Fibroblast of lung (primary cell): ENCODE measurements around the gene ATP10A. TPM values are rescaled to one million over a fixed set of nuclear protein-coding genes. Genes with fewer than 3 reads are reported as not detected.

ENCODE experiments used
- DNase-seq, 2 donors: peaks; one replicate each; pipeline versions ENCODE4 v3.0.0 to v3.0.0-alpha.2; 2010; ENCODE audit warnings: low read depth in 2 of 2
- H2AFZ ChIP-seq: 2 replicates; pipeline ENCODE4 v1.5.1; 2012; ENCODE audit warnings: low read length, control low read depth, inconsistent platforms
- H3K27ac ChIP-seq: 2 replicates; pipeline ENCODE4 v1.5.1; 2011; ENCODE audit warnings: low read length, control low read depth; ENCODE audit not compliant: insufficient read depth
- H3K27me3 ChIP-seq: 2 replicates; pipeline ENCODE4 v1.5.1; 2011; ENCODE audit warnings: mild to moderate bottlenecking, low read length; ENCODE audit not compliant: control insufficient read depth, insufficient read depth
- H3K36me3 ChIP-seq: 2 replicates; pipeline ENCODE4 v1.5.1; 2011; ENCODE audit warnings: low read length; ENCODE audit not compliant: control insufficient read depth, insufficient read depth
- H3K4me1 ChIP-seq: 2 replicates; pipeline ENCODE4 v1.5.1; 2011; ENCODE audit warnings: low read length; ENCODE audit not compliant: control insufficient read depth, insufficient read depth; ENCODE audit errors: extremely low read depth
- H3K4me2 ChIP-seq: 2 replicates; pipeline ENCODE4 v1.5.1; 2011; ENCODE audit warnings: low read length, control low read depth; ENCODE audit not compliant: insufficient read depth; ENCODE audit errors: extremely low read depth
- H3K4me3 ChIP-seq, 4 experiments: fragments of 200-600 bp in 1 of 4; sonication (generic) in 1 of 4; replicated peaks in 1 of 4; 2 replicates each; pipeline ENCODE4 v1.5.1; 2011 to 2016; ENCODE audit warnings: low read length in 4 of 4, low read depth in 3 of 4, mild to moderate bottlenecking in 3 of 4, control low read depth in 2 of 4, inconsistent platforms in 1 of 4, mixed read lengths in 1 of 4; ENCODE audit not compliant: insufficient read depth in 1 of 4; ENCODE audit errors: control extremely low read depth in 1 of 4
- H3K79me2 ChIP-seq: 2 replicates; pipeline ENCODE4 v1.5.1; 2012; ENCODE audit warnings: mild to moderate bottlenecking, low read length, inconsistent platforms; ENCODE audit not compliant: control insufficient read depth, insufficient read depth
- H3K9ac ChIP-seq: 2 replicates; pipeline ENCODE4 v1.5.1; 2011; ENCODE audit warnings: mild to moderate bottlenecking, low read length, control low read depth; ENCODE audit not compliant: insufficient read depth
- H3K9me3 ChIP-seq: 2 replicates; pipeline ENCODE4 v1.5.1; 2012; ENCODE audit warnings: low read depth, low read length; ENCODE audit not compliant: control insufficient read depth, insufficient read depth
- H4K20me1 ChIP-seq: 2 replicates; pipeline ENCODE4 v1.5.1; 2011; ENCODE audit warnings: low read length; ENCODE audit not compliant: control insufficient read depth, insufficient read depth; ENCODE audit errors: extremely low read depth
- CTCF ChIP-seq, 2 donors: IDR thresholded peaks in 1 of 2; conservative IDR thresholded peaks in 1 of 2; 1 replicate in 1 of 2; 2 replicates in 1 of 2; pipeline ENCODE4 v1.5.1; 2011 to 2012; ENCODE audit warnings: low read length in 2 of 2, control low read depth in 1 of 2, inconsistent platforms in 1 of 2, low read depth in 1 of 2, mild to moderate bottlenecking in 1 of 2
- EZH2 ChIP-seq: IDR thresholded peaks from 2 replicates; pipeline ENCODE4 v1.5.1; 2012; ENCODE audit warnings: low read length, control low read depth, mild to moderate bottlenecking; ENCODE audit errors: missing control alignments
- polyA plus RNA-seq, 2 donors: library from polyadenylated mRNA; depleted of rRNA in 1 of 2; stranded (reverse) in 1 of 2; unstranded in 1 of 2; fragments of >200 nt; gene quantifications; 2 replicates each; pipeline ENCODE4 v1.2.1, GENCODE V29; 2011 to 2012; ENCODE audit warnings: missing spikeins in 1 of 2
- total RNA-seq: library from RNA; depleted of rRNA; stranded (reverse); fragments of >200 nt; gene quantifications from 2 replicates; pipeline ENCODE4 v1.2.1, GENCODE V29; 2014

Gene ATP10A
- total and polyA plus RNA-seq, 2 donors (not counting 1 experiment from before 2014, with no cell fraction given): 12.7 to 13.8 TPM

GRCh38 chr15:25635191-25635590 is 227.9 kb downstream of the ATP10A start:
- H3K36me3 ChIP-seq: no peaks in the 10 kb centered on the region
- no peak overlapping the region for H3K9ac ChIP-seq
- no peak overlapping the region for H3K4me2 ChIP-seq
- H3K4me1 ChIP-seq: no peaks in the 10 kb centered on the region
- no peak overlapping the region for H2AFZ ChIP-seq
- no peaks in the 10 kb centered on the region for H4K20me1 ChIP-seq
- no peaks in the 10 kb centered on the region for H3K79me2 ChIP-seq
- H3K4me3 ChIP-seq: no peak overlapping the region
- H3K9me3 ChIP-seq: no peaks in the 10 kb centered on the region
- no peak for DNase-seq
- no peaks in the 10 kb centered on the region for H3K27me3 ChIP-seq
- TF ChIP-seq EZH2 (no peak), CTCF (conservative IDR thresholded peaks at IDR 0.05 in 1 of 2, IDR thresholded peaks at IDR 0.05 in 1 of 2; ENCODE audit: low read depth in 1 of 2, low read length in 2 of 2) (no peak)
- H3K27ac ChIP-seq: no peak overlapping the region

- Histone ChIP-seq H3K36me3 (no peaks in the 10 kb centered on the region), H3K4me2 (no peak overlapping the region), H3K79me2 (no peaks in the 10 kb centered on the region), H2AFZ (no peak overlapping the region), H3K9ac (no peak overlapping the region), H3K4me3 (no peak overlapping the region), H3K9me3 (no peaks in the 10 kb centered on the region), H3K27ac (no peak overlapping the region), H3K4me1 (no peaks in the 10 kb centered on the region), H3K27me3 (no peaks in the 10 kb centered on the region), H4K20me1 (no peaks in the 10 kb centered on the region)
- TF ChIP-seq CTCF (conservative IDR thresholded peaks at IDR 0.05 in 1 of 2, IDR thresholded peaks at IDR 0.05 in 1 of 2; ENCODE audit: low read depth in 1 of 2, low read length in 2 of 2) (no peak), EZH2 (no peak)
- no peak for DNase-seq
These were observed 229.3 kb downstream of the ATP10A start for GRCh38 chr15:25633862-25634261.

- Histone ChIP-seq H3K4me3 (no peak overlapping the region), H2AFZ (no peak overlapping the region), H3K4me2 (no peak overlapping the region), H3K27me3 (no peaks in the 10 kb centered on the region), H3K79me2 (no peaks in the 10 kb centered on the region), H3K4me1 (no peaks in the 10 kb centered on the region), H3K9me3 (no peaks in the 10 kb centered on the region), H3K36me3 (no peaks in the 10 kb centered on the region), H4K20me1 (no peaks in the 10 kb centered on the region), H3K27ac (no peak overlapping the region), H3K9ac (no peak overlapping the region)
- DNase-seq: no peak
- TF ChIP-seq CTCF (conservative IDR thresholded peaks at IDR 0.05 in 1 of 2, IDR thresholded peaks at IDR 0.05 in 1 of 2; ENCODE audit: low read depth in 1 of 2, low read length in 2 of 2) (no peak), EZH2 (no peak)
These were observed 231.2 kb downstream of the ATP10A start for GRCh38 chr15:25631971-25632370.
